ENCODE data around the gene KATNAL1.

GRCh38 chr13:30339738-30340330 is 32.5 kb upstream of the KATNAL1 start:
- TF ChIP-seq CTCF (IDR thresholded peaks at IDR 0.05) (no peak), POLR2A (IDR thresholded peaks at IDR 0.05) (no peak), EP300 (IDR thresholded peaks at IDR 0.05) (no peak), POLR2AphosphoS5 (IDR thresholded peaks at IDR 0.05) (no peak)

All from suprapubic skin (tissue), 4 donors.